Measurements from ENCODE around the gene BCL10. TPM values are rescaled to one million over a fixed set of nuclear protein-coding genes. Genes with fewer than 3 reads are reported as not detected.

The BCL10 gene
- total and polyA plus RNA-seq, 2 of the 8 experiments (the other 6 are each of a cell fraction or from before 2014, with no cell fraction given), result 7.4 to 29.6 TPM

GRCh38 chr1:85317560-85317959 is 41.1 kb upstream of the BCL10 start (continued):
- no peak for TF ChIP-seq ATF3 (IDR thresholded peaks at IDR 0.05; ENCODE audit: insufficient read depth, low read depth, low read length)
- no peak for TF ChIP-seq MAFK (IDR thresholded peaks at IDR 0.05; ENCODE audit: low read depth, low read length)
- TF ChIP-seq CBX8 (IDR thresholded peaks at IDR 0.05; ENCODE audit: borderline replicate concordance, low read depth, low read length), result no peak
- no peak for TF ChIP-seq KDM5A (IDR thresholded peaks at IDR 0.05; ENCODE audit: low read length)
- TF ChIP-seq TAF7 (optimal IDR thresholded peaks at IDR 0.05; ENCODE audit: borderline replicate concordance, low read depth, low read length), result no peak
- TF ChIP-seq GABPA (IDR thresholded peaks at IDR 0.05; ENCODE audit: borderline replicate concordance, insufficient read depth, low read length), result no peak
- TF ChIP-seq BRCA1 (IDR thresholded peaks at IDR 0.05; ENCODE audit: low read depth, low read length), result no peak
- TF ChIP-seq TEAD4 (IDR thresholded peaks at IDR 0.05; ENCODE audit: low read depth, low read length), result no peak
- no peak for TF ChIP-seq RAD21 (IDR thresholded peaks at IDR 0.05 in 1 of 2, conservative IDR thresholded peaks at IDR 0.05 in 1 of 2; ENCODE audit: low read depth in 2 of 2, low read length in 2 of 2)
- TF ChIP-seq KDM1A (IDR thresholded peaks at IDR 0.05; ENCODE audit: borderline replicate concordance, low read length), result no peak
- TF ChIP-seq TBP (IDR thresholded peaks at IDR 0.05; ENCODE audit: low read depth, low read length), result no peak

Measured in H1 (cell line).